HEK293 (cell line): ENCODE measurements around the gene LRRC49.

ENCODE experiments used
- BCL11A ChIP-seq: fragments of 450-650 bp; formaldehyde crosslinking; IDR thresholded peaks from 2 replicates; pipeline ENCODE4 v1.5.1; 2016; ENCODE audit warnings: low read depth, missing biosample characterization, missing genetic modification characterization
- BCL11B ChIP-seq: fragments of 450-650 bp; formaldehyde crosslinking; IDR thresholded peaks from 2 replicates; pipeline ENCODE4 v1.5.1; 2016; ENCODE audit warnings: low read depth, missing biosample characterization, missing genetic modification characterization
- GLI2 ChIP-seq: fragments of 450-650 bp; formaldehyde crosslinking; IDR thresholded peaks from 2 replicates; pipeline ENCODE4; 2017; ENCODE audit warnings: missing biosample characterization, missing genetic modification characterization, low read depth, borderline replicate concordance
- HOXC10 ChIP-seq: sonication (generic); formaldehyde crosslinking; IDR thresholded peaks from 2 replicates; pipeline ENCODE4 v1.8.1; 2023; ENCODE audit warnings: mild to moderate bottlenecking, missing genetic modification reagents
- IKZF3 ChIP-seq: fragments of 450-650 bp; IDR thresholded peaks from 2 replicates; pipeline ENCODE4 v1.5.0; 2018; ENCODE audit warnings: missing biosample characterization, mild to moderate bottlenecking, missing genetic modification characterization, moderate library complexity
- INSM2 ChIP-seq: fragments of 450-650 bp; formaldehyde crosslinking; IDR thresholded peaks from 2 replicates; pipeline ENCODE4 v1.5.1; 2016; ENCODE audit warnings: missing biosample characterization, missing genetic modification characterization
- KLF9 ChIP-seq: fragments of 450-650 bp; formaldehyde crosslinking; IDR thresholded peaks from 2 replicates; pipeline ENCODE4 v1.5.1; 2016; ENCODE audit warnings: missing biosample characterization, missing genetic modification characterization, low read depth
- PATZ1 ChIP-seq: fragments of 450-650 bp; formaldehyde crosslinking; IDR thresholded peaks from 2 replicates; pipeline ENCODE4 v1.5.1; 2016; ENCODE audit warnings: missing biosample characterization, missing genetic modification characterization
- PRDM10 ChIP-seq: fragments of 450-650 bp; formaldehyde crosslinking; IDR thresholded peaks from 2 replicates; pipeline ENCODE4 v1.5.1; 2016; ENCODE audit warnings: missing biosample characterization, missing genetic modification characterization
- SP2 ChIP-seq: fragments of 450-650 bp; formaldehyde crosslinking; IDR thresholded peaks from 2 replicates; pipeline ENCODE4 v1.5.1; 2016; ENCODE audit warnings: missing biosample characterization, missing genetic modification characterization
- ZBTB1 ChIP-seq: fragments of 450-650 bp; formaldehyde crosslinking; IDR thresholded peaks from 2 replicates; pipeline ENCODE4 v1.5.1; 2016; ENCODE audit warnings: missing biosample characterization, missing genetic modification characterization
- ZBTB6 ChIP-seq: fragments of 450-650 bp; formaldehyde crosslinking; IDR thresholded peaks from 2 replicates; pipeline ENCODE4 v1.5.1; 2017; ENCODE audit warnings: missing biosample characterization, missing genetic modification characterization
- ZNF114 ChIP-seq: fragments of 450-650 bp; formaldehyde crosslinking; IDR thresholded peaks from 2 replicates; pipeline ENCODE4 v1.5.0; 2017; ENCODE audit warnings: missing biosample characterization, missing genetic modification characterization
- ZNF138 ChIP-seq: fragments of 450-650 bp; formaldehyde crosslinking; IDR thresholded peaks from 2 replicates; pipeline ENCODE4 v1.5.1; 2016; ENCODE audit warnings: missing biosample characterization, missing genetic modification characterization, borderline replicate concordance
- ZNF155 ChIP-seq: fragments of 450-650 bp; formaldehyde crosslinking; IDR thresholded peaks from 2 replicates; pipeline ENCODE4 v1.5.1; 2016; ENCODE audit warnings: missing biosample characterization, missing genetic modification characterization
- ZNF16 ChIP-seq: fragments of 450-650 bp; formaldehyde crosslinking; IDR thresholded peaks from 2 replicates; pipeline ENCODE4 v1.5.1; 2016; ENCODE audit warnings: low read depth, missing biosample characterization, missing genetic modification characterization
- ZNF19 ChIP-seq: fragments of 450-650 bp; formaldehyde crosslinking; IDR thresholded peaks from 2 replicates; pipeline ENCODE4; 2016; ENCODE audit warnings: missing biosample characterization, missing genetic modification characterization, low read depth
- ZNF221 ChIP-seq: fragments of 450-650 bp; formaldehyde crosslinking; IDR thresholded peaks from 2 replicates; pipeline ENCODE4 v1.5.1; 2017; ENCODE audit warnings: missing biosample characterization, missing genetic modification characterization, borderline replicate concordance
- ZNF362 ChIP-seq: fragments of 450-650 bp; formaldehyde crosslinking; IDR thresholded peaks from 2 replicates; pipeline ENCODE4 v1.5.1; 2016; ENCODE audit warnings: missing biosample characterization, missing genetic modification characterization
- ZNF426 ChIP-seq: fragments of 450-650 bp; formaldehyde crosslinking; IDR thresholded peaks from 2 replicates; pipeline ENCODE4 v1.5.1; 2017; ENCODE audit warnings: missing biosample characterization, missing genetic modification characterization, mild to moderate bottlenecking, inconsistent platforms, moderate library complexity
- ZNF514 ChIP-seq: fragments of 450-650 bp; formaldehyde crosslinking; IDR thresholded peaks from 2 replicates; pipeline ENCODE4 v1.5.1; 2016; ENCODE audit warnings: missing biosample characterization, missing genetic modification characterization
- ZNF530 ChIP-seq: fragments of 450-650 bp; formaldehyde crosslinking; IDR thresholded peaks from 2 replicates; pipeline ENCODE4 v1.5.1; 2016; ENCODE audit warnings: low read depth, missing biosample characterization, missing genetic modification characterization
- ZNF555 ChIP-seq: fragments of 450-650 bp; formaldehyde crosslinking; conservative IDR thresholded peaks from 2 replicates; pipeline ENCODE4 v1.5.1; 2017; ENCODE audit warnings: missing biosample characterization, mild to moderate bottlenecking, missing genetic modification characterization, inconsistent platforms
- ZNF596 ChIP-seq: fragments of 450-650 bp; IDR thresholded peaks from 2 replicates; pipeline ENCODE4 v1.5.0; 2018; ENCODE audit warnings: missing biosample characterization, mild to moderate bottlenecking, missing genetic modification characterization, moderate library complexity
- ZNF610 ChIP-seq: fragments of 450-650 bp; formaldehyde crosslinking; IDR thresholded peaks from 2 replicates; pipeline ENCODE4 v1.5.1; 2016; ENCODE audit warnings: missing biosample characterization, missing genetic modification characterization, borderline replicate concordance
- ZNF677 ChIP-seq: fragments of 450-650 bp; IDR thresholded peaks from 2 replicates; pipeline ENCODE4 v1.5.0; 2018; ENCODE audit warnings: missing biosample characterization, mild to moderate bottlenecking, missing genetic modification characterization, moderate library complexity
- ZNF830 ChIP-seq: fragments of 450-650 bp; IDR thresholded peaks from 2 replicates; pipeline ENCODE4 v1.5.0; 2018; ENCODE audit warnings: missing biosample characterization, missing genetic modification characterization, low read depth, mild to moderate bottlenecking, moderate library complexity
- ZNF843 ChIP-seq: fragments of 450-650 bp; formaldehyde crosslinking; IDR thresholded peaks from 2 replicates; pipeline ENCODE4 v1.5.1; 2016; ENCODE audit warnings: missing biosample characterization, missing genetic modification characterization

LRRC49 gene

GRCh38 chr15:70892002-70892911 is at the start of gene LRRC49, which contains the start of gene THAP10 (continued):
- TF ChIP-seq ZNF16 (no peak), ZNF426 (tag by site-specific recombination) (no peak), ZNF596 (peak; percentile 80), PATZ1 (tag by site-specific recombination) (peak; percentile 98), HOXC10 (0 out of 2 replicates have a peak, but pooled peaks have one; percentile 70), ZNF610 (tag by site-specific recombination) (peak; percentile 91), INSM2 (tag by site-specific recombination) (peak; percentile 71; the same call in 1 of the 2 replicates), ZBTB6 (tag by site-specific recombination) (peak; percentile 68; the same call in 1 of the 2 replicates), ZNF555 (tag by site-specific recombination) (no peak), SP2 (tag by site-specific recombination) (peak; percentile 95), ZNF530 (no peak), ZNF155 (tag by site-specific recombination) (no peak), PRDM10 (tag by site-specific recombination) (peak; percentile 57), ZNF221 (tag by site-specific recombination) (0 out of 2 replicates have a peak, but pooled peaks have one; percentile 84), GLI2 (tag by site-specific recombination) (no peak), ZNF19 (tag by site-specific recombination) (no peak), ZNF114 (tag by site-specific recombination) (no peak), IKZF3 (peak; percentile 96), ZNF514 (tag by site-specific recombination) (no peak), ZNF843 (tag by site-specific recombination) (peak; percentile 65), KLF9 (tag by site-specific recombination) (0 out of 2 replicates have a peak, but pooled peaks have one; percentile 23), BCL11B (peak; percentile 74), ZNF362 (tag by site-specific recombination) (no peak), ZNF830 (tag by site-specific recombination) (no peak), ZNF677 (tag by site-specific recombination) (0 out of 2 replicates have a peak, but pooled peaks have one; percentile 13), ZNF138 (tag by site-specific recombination) (no peak), BCL11A (peak; percentile 53; the same call in 1 of the 2 replicates), ZBTB1 (tag by site-specific recombination) (peak; percentile 39; the same call in 1 of the 2 replicates)
